OCI-LY1 (cell line): Measurements from ENCODE around the gene ZNF346.

Experiments
- H2AFZ ChIP-seq: fragments of 200-600 bp; sonication (generic), shearing (Covaris generic); 2 replicates; pipeline ENCODE4 v1.6.0; 2014; ENCODE audit warnings: antibody characterized with exemption, mild to moderate bottlenecking, low read length
- H3F3A ChIP-seq: fragments of 200-600 bp; sonication (generic), shearing (Covaris generic); 2 replicates; pipeline ENCODE4 v1.6.0; 2014; ENCODE audit warnings: mild to moderate bottlenecking, antibody characterized with exemption, low read length, moderate library complexity; ENCODE audit not compliant: insufficient read depth
- H3K27ac ChIP-seq: fragments of 200-600 bp; sonication (generic); 2 replicates; pipeline ENCODE4 v1.5.1; 2014; ENCODE audit warnings: low read length, mixed run types, mild to moderate bottlenecking, low read depth; ENCODE audit not compliant: poor library complexity, severe bottlenecking
- H3K27me3 ChIP-seq: fragments of 200-600 bp; sonication (generic); 2 replicates; pipeline ENCODE4 v1.6.0; 2014; ENCODE audit warnings: antibody characterized with exemption, mild to moderate bottlenecking, low read length, moderate library complexity; ENCODE audit not compliant: insufficient read depth
- H3K36me3 ChIP-seq: fragments of 200-600 bp; sonication (generic); 2 replicates; pipeline ENCODE4 v1.6.1; 2014; ENCODE audit warnings: mild to moderate bottlenecking, antibody characterized with exemption, low read length, moderate library complexity, mixed read lengths; ENCODE audit not compliant: insufficient read depth
- H3K4me1 ChIP-seq: fragments of 200-600 bp; sonication (generic); 2 replicates; pipeline ENCODE4 v1.5.1; 2014; ENCODE audit warnings: mild to moderate bottlenecking, low read length, moderate library complexity; ENCODE audit not compliant: insufficient read depth, severe bottlenecking
- H3K4me2 ChIP-seq: fragments of 200-600 bp; sonication (generic), shearing (Covaris generic); 2 replicates; pipeline ENCODE4 v1.6.1; 2014; ENCODE audit warnings: low read length
- H3K4me3 ChIP-seq: fragments of 200-600 bp; sonication (generic); 2 replicates; pipeline ENCODE4 v1.5.1; 2014; ENCODE audit warnings: low read length, low read depth, mild to moderate bottlenecking, mixed read lengths; ENCODE audit not compliant: poor library complexity, severe bottlenecking
- H3K79me2 ChIP-seq: fragments of 200-600 bp; shearing (Covaris generic); 2 replicates; pipeline ENCODE4 v1.6.1; 2016; ENCODE audit warnings: mixed run types, low read length, mixed read lengths; ENCODE audit not compliant: insufficient read depth
- H3K9ac ChIP-seq: fragments of 200-600 bp; sonication (generic), shearing (Covaris generic); 2 replicates; pipeline ENCODE4 v1.6.1; 2014; ENCODE audit warnings: mild to moderate bottlenecking, low read length, mixed read lengths
- H3K9me2 ChIP-seq: fragments of 200-600 bp; sonication (generic), shearing (Covaris generic); 2 replicates; pipeline ENCODE4 v1.6.1; 2014; ENCODE audit warnings: low read depth, mild to moderate bottlenecking, low read length, mixed read lengths
- H3K9me3 ChIP-seq: fragments of 200-600 bp; shearing (Covaris generic); 2 replicates; pipeline ENCODE4 v1.6.1; 2014; ENCODE audit warnings: low read length, mixed read lengths
- H4K20me1 ChIP-seq: fragments of 200-600 bp; sonication (generic), shearing (Covaris generic); 2 replicates; pipeline ENCODE4 v1.6.0; 2016; ENCODE audit warnings: mild to moderate bottlenecking, low read length; ENCODE audit not compliant: insufficient read depth
- EZH2 ChIP-seq: fragments of 200-600 bp; sonication (generic), shearing (Covaris generic); IDR thresholded peaks from 2 replicates; pipeline ENCODE4 v1.8.0; 2017; ENCODE audit warnings: borderline replicate concordance, mixed run types, mild to moderate bottlenecking, antibody characterized with exemption, low read length, moderate library complexity, mixed read lengths
- TF ChIP-seq, protein P1 (sequence below): fragments of 200-600 bp; sonication (generic), shearing (Covaris generic); IDR thresholded peaks from 2 replicates; pipeline ENCODE4 v1.5.1; 2017; ENCODE audit warnings: mild to moderate bottlenecking, antibody characterized with exemption, low read length, moderate library complexity, mixed read lengths

The ZNF346 gene

DNA sequence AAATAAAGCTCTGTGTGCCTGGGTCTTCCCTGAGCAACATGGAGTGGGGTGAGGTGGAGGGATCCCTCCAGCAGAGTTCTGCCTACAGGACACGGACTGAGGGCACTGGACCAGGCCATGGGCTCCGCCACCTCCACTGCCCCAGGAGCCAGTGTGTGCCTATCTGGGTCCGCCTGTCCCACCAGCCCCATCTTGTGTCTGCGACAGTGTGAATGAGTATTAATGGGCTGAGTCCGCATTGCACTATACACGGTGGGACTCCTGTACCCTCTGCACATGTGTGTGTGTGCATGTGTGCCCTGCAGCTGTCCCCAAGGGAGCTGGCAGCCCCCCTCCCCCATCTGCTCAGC, 75.6 kb downstream of the ZNF346 start:
- no peak overlapping the region for H2AFZ ChIP-seq
- H3K9me2 ChIP-seq = no peaks in the 10 kb centered on the region
- 0 out of 2 replicates have a peak, but pooled peaks cover 6% of the 10 kb centered on the region for H3K27me3 ChIP-seq
- H3K9me3 ChIP-seq = no peaks in the 10 kb centered on the region
- H3K79me2 ChIP-seq = no peaks in the 10 kb centered on the region
- H3K4me2 ChIP-seq = no peak overlapping the region
- no peak overlapping the region for H3K9ac ChIP-seq
- TF ChIP-seq, protein P1, sequence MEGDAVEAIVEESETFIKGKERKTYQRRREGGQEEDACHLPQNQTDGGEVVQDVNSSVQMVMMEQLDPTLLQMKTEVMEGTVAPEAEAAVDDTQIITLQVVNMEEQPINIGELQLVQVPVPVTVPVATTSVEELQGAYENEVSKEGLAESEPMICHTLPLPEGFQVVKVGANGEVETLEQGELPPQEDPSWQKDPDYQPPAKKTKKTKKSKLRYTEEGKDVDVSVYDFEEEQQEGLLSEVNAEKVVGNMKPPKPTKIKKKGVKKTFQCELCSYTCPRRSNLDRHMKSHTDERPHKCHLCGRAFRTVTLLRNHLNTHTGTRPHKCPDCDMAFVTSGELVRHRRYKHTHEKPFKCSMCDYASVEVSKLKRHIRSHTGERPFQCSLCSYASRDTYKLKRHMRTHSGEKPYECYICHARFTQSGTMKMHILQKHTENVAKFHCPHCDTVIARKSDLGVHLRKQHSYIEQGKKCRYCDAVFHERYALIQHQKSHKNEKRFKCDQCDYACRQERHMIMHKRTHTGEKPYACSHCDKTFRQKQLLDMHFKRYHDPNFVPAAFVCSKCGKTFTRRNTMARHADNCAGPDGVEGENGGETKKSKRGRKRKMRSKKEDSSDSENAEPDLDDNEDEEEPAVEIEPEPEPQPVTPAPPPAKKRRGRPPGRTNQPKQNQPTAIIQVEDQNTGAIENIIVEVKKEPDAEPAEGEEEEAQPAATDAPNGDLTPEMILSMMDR = no peak
- no peak for TF ChIP-seq EZH2
- no peak overlapping the region for H3K27ac ChIP-seq
- no peaks in the 10 kb centered on the region for H4K20me1 ChIP-seq
- no peaks in the 10 kb centered on the region for H3K36me3 ChIP-seq
- no peaks in the 10 kb centered on the region for H3K4me1 ChIP-seq
- no peaks in the 10 kb centered on the region for H3F3A ChIP-seq
- H3K4me3 ChIP-seq = no peak overlapping the region

DNA sequence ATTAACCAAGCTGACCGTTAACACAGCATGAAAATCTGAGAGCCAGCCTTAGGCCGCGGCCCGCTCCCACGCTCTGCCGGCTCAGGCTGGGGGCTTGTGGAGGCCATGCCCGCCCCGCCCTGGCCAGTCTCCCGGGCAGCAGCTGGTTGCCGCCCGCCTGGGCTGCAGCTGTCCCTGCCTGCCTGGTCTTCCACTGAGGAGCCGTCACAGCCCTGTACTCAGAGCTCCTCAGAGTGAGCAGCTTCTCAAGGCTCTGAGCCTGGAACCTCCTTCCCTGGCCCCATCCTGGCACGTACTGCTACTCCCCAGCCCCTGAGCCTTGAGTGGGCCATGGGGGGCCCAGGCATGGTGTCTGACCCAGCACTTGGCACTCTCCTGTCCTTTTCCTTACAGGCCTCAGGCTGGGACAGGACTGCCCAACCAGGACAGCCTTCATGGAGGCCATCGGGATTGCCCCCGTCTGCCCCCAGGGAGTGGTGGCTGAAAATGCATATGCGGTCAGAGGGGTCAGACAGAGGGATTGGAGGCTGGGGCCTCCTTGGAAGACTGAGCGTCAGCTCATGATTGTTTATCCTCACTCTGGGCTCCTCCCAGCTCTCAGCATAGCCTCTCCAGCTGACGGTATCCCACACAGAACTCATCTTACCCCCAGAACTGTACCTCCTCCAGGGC, 76.1 kb downstream of the ZNF346 start:
- Histone ChIP-seq H3F3A (no peaks in the 10 kb centered on the region), H3K4me2 (no peak overlapping the region), H2AFZ (no peak overlapping the region), H3K9ac (no peak overlapping the region), H3K27me3 (peaks cover 9% of the 10 kb centered on the region; the same call in 1 of the 2 replicates), H3K79me2 (no peaks in the 10 kb centered on the region), H3K9me2 (no peaks in the 10 kb centered on the region), H3K27ac (no peak overlapping the region), H3K4me1 (no peaks in the 10 kb centered on the region), H3K9me3 (no peaks in the 10 kb centered on the region), H4K20me1 (no peaks in the 10 kb centered on the region), H3K36me3 (no peaks in the 10 kb centered on the region), H3K4me3 (no peak overlapping the region)
- TF ChIP-seq, protein P1 = no peak
- TF ChIP-seq EZH2 = no peak

DNA sequence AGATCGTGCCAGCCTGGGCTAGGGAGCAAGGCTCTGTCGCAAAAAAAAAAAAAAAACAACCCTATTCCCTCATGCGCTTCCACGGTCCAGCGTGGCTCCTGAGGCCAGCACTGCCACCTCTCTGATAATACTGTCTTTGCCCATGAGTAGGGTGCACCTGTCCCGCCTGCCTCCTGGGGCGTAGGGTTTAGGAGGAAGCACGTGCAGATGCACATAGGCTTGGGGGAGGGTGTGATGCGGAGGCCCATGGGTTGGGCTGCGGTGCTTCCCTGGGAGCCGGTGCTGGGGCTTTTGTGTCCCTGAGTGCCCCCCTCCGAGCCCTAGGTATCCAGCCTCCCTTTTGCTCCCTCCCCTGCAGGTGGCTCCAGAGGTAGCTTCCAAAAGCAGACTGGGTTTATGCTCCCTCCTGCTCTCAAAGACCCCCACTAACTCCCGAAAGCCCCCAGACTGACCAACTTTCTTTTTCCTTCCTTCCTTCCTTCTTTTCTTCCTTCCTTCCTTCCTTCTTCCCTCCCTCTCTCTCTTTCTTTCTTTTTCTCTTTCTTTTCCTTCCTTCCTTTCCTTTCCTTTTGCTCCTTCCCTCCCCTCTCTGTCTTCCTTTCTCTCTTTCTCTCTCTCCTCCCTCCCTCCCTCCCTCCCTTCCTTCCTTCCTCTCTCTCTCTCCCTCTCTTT, 77.1 kb downstream of the ZNF346 start:
- H4K20me1 ChIP-seq = no peaks in the 10 kb centered on the region
- H3F3A ChIP-seq = no peaks in the 10 kb centered on the region
- no peak overlapping the region for H3K27ac ChIP-seq
- H3K36me3 ChIP-seq = no peaks in the 10 kb centered on the region
- no peaks in the 10 kb centered on the region for H3K79me2 ChIP-seq
- H3K4me3 ChIP-seq = no peak overlapping the region
- H3K9me3 ChIP-seq = no peaks in the 10 kb centered on the region
- H3K9ac ChIP-seq = no peak overlapping the region
- no peak overlapping the region for H2AFZ ChIP-seq
- TF ChIP-seq, protein P1 = no peak
- TF ChIP-seq EZH2 = no peak
- H3K4me1 ChIP-seq = no peaks in the 10 kb centered on the region
- H3K4me2 ChIP-seq = no peak overlapping the region
- H3K27me3 ChIP-seq = peaks cover 11% of the 10 kb centered on the region; the same call in 1 of the 2 replicates
- no peaks in the 10 kb centered on the region for H3K9me2 ChIP-seq
